Right ventricle myocardium superior (tissue), 1 donor: ENCODE data around the gene UQCC5. TPM values are rescaled to one million over a fixed set of nuclear protein-coding genes. Genes with fewer than 3 reads are reported as not detected.

Experiments used
- ATAC-seq: fragments of 200-7000 bp; cut with Tn5 transposase; one replicate; pipeline ENCODE4 v1.9.1; 2020; ENCODE audit warnings: mild to moderate bottlenecking; ENCODE audit not compliant: poor library complexity
- DNase-seq: peaks from one replicate; pipeline ENCODE4 v3.0.0-alpha.2; 2020
- intact Hi-C: fragments of 100-400 bp; cut with DNase I; formaldehyde crosslinking; loops from one replicate; pipeline ENCODE4 v1.11.2; 2022
- long read RNA-seq: library from polyadenylated mRNA; unstranded; transcript quantifications from one replicate; pipeline ENCODE4 v2.0.0, GENCODE V29; 2021
- total RNA-seq: library from RNA; stranded (reverse); fragmentation: NEBNext Ultra II Directional; extraction: Animal tissue kit (Norgen Biotek cat#: 25700); gene quantifications from one replicate; pipeline ENCODE4 v1.2.1, GENCODE V29; 2021
- donor health status: DM: no; HTN: yes; CAD: no; lungs with severe emphysema.

UQCC5 gene
- 71.2 TPM for total RNA-seq
- long read RNA-seq, transcript SMIM4-203 (2 exons, 1,770 nt) = major isoform, 40 of 78 reads
- long read RNA-seq, transcript SMIM4-201 (2 exons, 274 nt) = minor isoform, 33 of 78 reads
- long read RNA-seq, partial matches to known transcripts = 0 of 78 reads
- long read RNA-seq, other reads (novel, unspliced or antisense) = 5 of 78 reads

DNA sequence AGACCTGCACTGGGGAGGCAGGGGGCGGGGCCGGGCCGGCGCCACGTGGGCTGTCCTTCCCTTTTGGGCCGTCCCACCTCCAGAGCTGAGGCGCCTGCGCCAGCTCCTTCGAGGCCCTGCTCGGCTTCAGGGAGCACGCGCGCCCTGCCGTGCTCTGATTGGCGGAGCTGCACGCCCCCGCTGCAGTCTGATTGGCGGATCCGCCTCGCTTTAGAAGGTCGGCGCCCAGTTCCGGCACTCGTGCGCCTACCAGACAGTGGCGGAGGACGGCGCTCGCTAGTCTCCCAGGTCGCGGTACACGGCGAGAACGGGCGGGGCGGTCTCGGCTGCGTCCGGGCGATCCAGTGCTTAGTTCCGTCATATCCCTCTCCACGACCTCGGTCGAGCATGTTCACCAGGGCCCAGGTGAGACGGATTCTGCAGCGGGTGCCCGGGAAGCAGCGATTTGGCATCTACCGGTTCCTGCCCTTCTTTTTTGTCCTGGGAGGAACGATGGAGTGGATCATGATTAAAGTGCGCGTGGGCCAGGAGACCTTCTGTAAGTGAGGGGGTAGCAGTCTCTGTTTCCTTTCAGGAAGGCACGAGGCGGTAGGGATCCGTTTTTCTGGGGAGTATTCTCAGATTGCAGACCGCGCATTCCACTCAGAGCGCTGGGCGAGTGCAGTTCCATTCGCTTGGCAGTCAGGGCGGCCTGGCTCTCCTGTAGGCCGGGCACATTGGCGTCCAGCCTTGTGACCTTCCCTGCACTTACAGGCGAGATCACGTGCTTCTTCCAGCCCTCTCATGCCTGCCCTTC lies at the start of gene UQCC5:
Gene UQCC5, plus strand, starts transcription at position 237 of the 796 bp plus-strand sequence. Its CDS starts 151 bp downstream, at position 388.
- DNase-seq (peak; percentile 99), ATAC-seq (peak; percentile 92)
- intact Hi-C loops = loop anchor here (5.0 kb wide), 1 partner anchor 54 kb away; no protein-coding TSS in a partner anchor

- no peak for DNase-seq
- ATAC-seq = no peak
- intact Hi-C loops = no loop called here
Observed at GRCh38 chr3:52487050-52487787, 49.2 kb upstream of the UQCC5 start.

- ATAC-seq = no peak
- no peak for DNase-seq
- intact Hi-C loops = no loop called here
Observed at GRCh38 chr3:52487788-52488691, 48.4 kb upstream of the UQCC5 start.

DNA sequence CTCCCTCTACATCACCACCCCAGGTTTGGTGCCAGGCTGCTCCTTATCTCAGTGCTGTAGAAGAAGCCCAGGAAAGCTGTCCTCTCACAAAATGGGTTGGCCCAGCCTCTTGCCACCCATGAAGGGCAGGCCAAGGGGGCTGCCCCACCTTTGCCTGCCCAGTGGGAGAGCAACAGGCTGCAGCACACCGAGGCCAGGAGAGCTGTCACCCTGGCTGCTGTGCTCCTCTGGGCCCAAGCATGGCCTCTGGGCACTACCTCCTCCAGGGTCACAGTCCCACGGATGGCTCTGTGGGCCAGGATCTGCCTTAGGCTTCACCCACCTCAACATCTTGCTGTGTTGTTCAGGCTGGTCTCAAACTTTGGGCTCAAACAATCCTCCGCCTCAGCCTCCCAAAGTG lies 47.7 kb upstream of the UQCC5 start:
- intact Hi-C loops = no loop called here
- ATAC-seq = no peak
- DNase-seq = no peak

- DNase-seq (no peak), ATAC-seq (peak; percentile 30)
Observed at GRCh38 chr3:52489453-52489852, 47.0 kb upstream of the UQCC5 start.

GRCh38 chr3:52490035-52490938 lies 46.1 kb upstream of the UQCC5 start:
- DNase-seq (no peak), ATAC-seq (no peak)
- intact Hi-C loops = no loop called here

More at GRCh38 chr3:52489453-52489852, 47.0 kb upstream of the UQCC5 start:
- intact Hi-C loops = no loop called here

DNA sequence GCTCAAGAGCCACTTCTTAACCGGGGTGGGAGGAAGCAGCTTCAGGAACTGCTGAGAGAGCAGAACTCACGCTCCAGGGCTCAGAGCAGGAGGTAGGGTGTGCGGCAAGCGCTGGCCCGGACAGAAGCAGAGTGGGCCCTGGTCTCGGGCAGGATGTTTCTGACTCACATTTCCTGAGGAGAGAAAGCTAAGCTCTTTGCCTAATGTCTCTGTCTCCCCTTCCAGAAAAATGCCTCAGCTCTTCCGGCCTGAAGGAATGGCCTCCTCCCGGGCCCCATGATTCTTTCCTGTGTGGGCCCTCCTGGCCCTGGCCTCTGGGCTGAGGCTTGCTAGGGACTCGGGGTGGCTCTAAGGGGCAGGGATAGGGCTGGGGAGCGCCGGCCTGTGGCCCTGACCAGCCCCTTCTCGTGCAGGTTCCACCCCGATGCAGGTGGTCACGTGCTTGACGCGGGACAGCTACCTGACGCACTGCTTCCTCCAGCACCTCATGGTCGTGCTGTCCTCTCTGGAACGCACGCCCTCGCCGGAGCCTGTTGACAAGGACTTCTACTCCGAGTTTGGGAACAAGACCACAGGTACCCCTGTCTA lies 45.4 kb upstream of the UQCC5 start:
- intact Hi-C loops = no loop called here
- peak; percentile 17 for ATAC-seq
- DNase-seq = peak; percentile 71

- ATAC-seq (no peak), DNase-seq (no peak)
- intact Hi-C loops = no loop called here
Observed at GRCh38 chr3:52492059-52492458, 44.3 kb upstream of the UQCC5 start.

DNA sequence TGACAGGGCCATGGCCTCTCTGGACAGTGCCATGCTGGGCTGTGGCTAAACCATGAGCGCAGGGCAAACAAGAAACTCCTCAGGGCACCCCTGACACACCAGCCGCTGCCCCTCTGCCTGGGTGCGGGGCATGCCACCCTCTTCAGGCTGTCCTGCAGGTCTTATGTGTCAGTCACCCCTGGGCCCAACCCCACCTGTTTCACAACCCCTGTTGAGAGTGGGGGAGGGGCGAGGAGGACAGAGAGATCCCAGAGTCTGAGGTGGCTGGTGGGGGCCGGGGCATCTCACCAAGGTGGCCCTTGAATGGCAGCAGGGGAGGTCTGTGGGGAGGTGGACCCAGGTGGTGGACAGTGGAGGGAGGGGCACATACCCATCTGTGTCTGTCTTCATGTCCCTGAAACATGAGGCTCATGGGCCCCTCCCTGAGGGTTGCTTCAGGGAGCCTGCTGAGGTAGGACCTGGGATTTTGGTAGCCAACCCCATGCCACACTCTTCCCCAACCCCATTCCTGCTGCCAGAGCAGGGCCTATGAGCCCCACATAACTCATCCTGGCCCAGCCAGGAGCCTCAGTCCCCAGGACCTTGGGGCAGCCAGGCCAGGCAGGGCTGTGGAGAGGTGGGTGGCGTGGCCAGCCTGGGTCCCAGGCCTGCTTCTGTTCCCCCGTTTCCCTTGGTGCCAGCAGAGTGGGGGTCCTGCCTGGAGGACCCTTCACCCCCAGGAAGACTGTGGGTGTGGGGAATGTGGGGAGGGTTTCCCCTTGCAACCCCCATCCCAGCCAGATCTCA lies 43.0 kb upstream of the UQCC5 start:
- intact Hi-C loops = no loop called here
- ATAC-seq (no peak), DNase-seq (no peak)

GRCh38 chr3:52494445-52494844 lies 42.0 kb upstream of the UQCC5 start:
- DNase-seq (no peak), ATAC-seq (no peak)
- intact Hi-C loops = no loop called here

DNA sequence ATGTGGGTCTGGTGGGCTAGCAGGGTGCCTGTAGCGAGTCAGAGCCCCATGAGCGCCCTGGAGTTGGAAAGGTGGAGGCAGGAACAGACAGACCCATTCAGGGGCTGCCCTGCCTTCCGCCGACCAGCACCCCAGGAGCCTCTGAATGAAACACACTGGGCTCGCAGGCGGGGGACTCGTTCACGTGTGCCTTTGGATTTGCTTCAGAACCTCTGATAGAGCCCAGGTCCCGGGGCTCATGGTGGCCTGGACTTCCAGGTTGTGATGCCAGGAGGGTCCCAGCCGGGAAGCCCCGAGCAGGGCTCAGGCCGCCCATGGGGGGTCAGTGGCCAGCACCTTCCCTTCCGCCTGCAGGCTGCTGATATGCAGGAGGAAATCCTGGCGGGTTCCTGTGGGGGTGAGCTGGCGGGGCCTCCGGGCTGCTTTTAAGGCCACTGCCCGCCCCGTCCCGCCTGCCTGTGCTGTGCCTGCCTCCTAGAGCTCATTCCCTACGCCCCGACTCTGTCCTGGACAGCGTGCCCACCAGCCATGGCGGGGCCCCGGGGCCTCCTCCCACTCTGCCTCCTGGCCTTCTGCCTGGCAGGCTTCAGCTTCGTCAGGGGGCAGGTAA lies 41.4 kb upstream of the UQCC5 start, which contains the start of gene STAB1:
Gene STAB1, plus strand, starts transcription at position 453 of the 610 bp plus-strand sequence. Its CDS starts 76 bp downstream, at position 529.
- DNase-seq (peak; percentile 84), ATAC-seq (peak; percentile 33)
- intact Hi-C loops = no loop called here

DNA sequence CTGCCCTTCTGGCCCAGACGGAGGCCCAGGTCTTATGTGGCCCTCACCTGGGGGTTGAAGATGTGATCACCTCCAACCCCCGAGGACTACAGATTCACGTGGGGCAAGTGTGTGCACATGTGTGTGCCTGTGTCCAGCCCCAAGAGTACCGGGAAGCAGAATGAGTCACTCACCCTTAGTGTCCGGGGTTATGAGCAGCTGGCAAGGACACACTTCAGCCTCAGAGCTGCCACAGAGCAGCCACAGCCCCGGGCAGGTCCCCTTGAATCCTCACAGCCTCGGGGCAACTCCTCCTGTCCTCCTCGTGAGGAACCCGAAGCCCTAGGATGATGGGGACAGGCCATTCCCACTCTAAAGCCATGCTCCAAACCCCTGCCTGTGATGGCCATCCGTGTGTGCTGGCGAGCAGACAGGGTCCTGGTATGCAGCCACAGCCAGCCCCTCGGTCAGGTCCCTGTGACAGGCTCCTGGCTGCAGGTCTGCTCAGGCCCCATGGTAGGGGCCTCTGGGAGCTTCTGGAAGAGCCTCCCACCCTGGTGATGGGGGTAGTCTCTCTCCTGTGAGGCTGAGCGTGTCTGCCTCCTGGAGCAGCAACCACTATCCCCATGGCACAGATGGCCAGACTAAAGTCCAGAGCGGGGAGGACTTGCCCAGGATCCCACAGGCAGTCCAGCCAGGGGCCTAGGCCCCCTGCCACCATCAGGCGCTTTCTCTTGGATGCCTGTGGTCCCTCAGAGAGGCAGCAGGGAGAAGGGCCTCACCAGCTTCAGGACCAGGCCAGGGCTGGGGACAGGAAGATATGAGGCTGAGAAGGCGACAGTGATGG lies 40.4 kb upstream of the UQCC5 start:
- DNase-seq = peak; percentile 48
- intact Hi-C loops = no loop called here
- ATAC-seq = peak; percentile 2

GRCh38 chr3:52498137-52499054 lies 38.0 kb upstream of the UQCC5 start:
- intact Hi-C loops = no loop called here
- peak; percentile 80 for DNase-seq
- ATAC-seq = peak; percentile 40

- no peak for ATAC-seq
- no peak for DNase-seq
- intact Hi-C loops = no loop called here
Observed at GRCh38 chr3:52501046-52501445, 35.4 kb upstream of the UQCC5 start.
